GM21526 (cell line): ENCODE measurements around the gene HMG20A.

Experiments used
- ATAC-seq: cut with Tn5 transposase; IDR thresholded peaks from one replicate; pipeline ENCODE4 v1.9.1; 2021; ENCODE audit warnings: moderate library complexity; ENCODE audit not compliant: unreplicated experiment, low FRiP score

The HMG20A gene

DNA sequence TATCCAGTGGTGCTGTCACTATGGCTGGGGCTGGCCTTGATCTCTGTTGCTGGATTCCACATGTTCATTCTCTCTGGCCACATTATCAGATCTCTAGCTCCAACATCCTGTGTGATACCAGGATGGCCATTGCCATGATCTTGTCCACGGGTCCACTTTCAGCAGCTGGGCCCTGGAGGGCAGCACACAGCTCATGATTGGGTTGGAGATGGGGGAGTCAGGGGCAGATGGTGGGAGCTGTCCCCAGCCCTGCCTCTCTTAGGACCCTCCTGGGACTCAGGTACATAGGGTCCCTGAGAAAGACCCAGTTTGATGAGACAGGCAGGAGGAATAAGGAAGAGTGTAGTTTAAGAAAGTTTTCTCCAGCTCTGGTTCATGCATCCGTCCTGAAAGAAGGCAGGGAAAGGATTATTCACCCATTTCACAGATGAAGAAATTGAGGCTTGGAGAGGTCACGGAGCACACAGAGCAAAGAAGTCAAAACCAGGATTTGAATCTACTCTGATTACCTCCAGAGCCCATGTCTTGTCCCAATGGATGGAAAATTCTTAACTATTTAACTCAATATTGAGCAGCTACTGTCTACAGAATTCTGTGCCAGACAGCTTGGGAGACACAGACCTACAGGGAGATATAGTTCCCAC is 111.5 kb downstream of the HMG20A start:
- ATAC-seq = no peak

DNA sequence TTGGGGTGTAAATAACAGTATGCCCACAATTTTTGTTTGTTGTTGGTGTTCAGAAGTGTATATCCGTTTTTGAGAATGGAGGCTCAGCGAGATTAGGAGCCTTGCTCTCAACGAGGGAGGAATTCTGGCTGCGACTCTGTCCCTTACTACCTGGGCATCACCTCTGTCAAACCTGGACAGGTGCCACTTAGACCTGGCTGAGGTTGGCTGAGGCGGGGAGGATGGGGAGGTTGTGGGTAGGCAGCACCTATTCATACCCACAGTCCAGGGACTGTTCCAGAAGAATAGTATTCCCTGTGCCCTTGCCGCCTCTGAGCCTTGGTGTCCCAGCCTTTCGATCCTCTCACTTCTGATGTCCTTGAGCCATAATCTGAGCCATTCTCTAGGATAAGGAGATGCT is 112.2 kb downstream of the HMG20A start:
- ATAC-seq = no peak

DNA sequence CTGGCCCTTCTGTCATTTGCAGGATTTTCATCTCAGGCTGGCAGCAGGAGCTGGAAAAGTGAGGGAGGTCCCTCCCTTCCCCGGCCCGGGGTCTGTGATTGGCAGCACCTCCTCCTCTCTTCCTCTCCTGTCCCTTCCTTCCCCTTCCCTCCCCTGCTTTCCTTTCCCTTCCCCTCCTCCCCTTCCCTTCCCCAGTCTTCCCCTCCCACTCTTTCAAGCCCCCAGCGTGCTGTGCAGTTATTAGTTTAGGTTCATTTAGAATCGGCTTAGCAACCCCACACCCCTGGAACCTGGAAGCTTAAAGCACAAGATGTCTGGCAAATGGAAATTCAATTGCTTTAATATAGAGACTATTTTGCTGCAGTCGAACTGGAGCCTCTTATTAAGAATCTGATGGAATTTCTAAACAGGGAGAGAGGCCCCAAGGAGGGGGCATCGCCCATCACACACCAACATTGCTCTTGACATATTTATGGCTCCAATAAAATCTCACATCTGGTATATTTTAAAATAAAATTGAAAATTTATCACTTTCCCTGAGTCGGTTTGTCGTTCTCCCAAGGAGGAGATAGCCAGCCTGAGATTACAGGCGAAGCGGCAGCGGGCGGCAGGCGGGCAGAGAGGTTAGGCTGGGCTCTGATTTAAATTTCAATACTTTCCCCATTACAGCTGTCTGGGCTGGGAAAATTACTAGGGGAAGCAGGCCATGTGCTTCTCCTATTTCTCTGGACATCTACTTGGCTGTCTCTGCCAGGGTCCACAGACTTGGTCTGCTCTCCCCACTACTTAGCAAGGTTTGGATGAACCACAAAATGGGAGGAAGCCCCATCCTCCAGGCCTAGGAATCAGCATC is 113.1 kb downstream of the HMG20A start:
- ATAC-seq = no peak
